ENCODE data around the gene CCDC106. TPM values are rescaled to one million over a fixed set of nuclear protein-coding genes. Genes with fewer than 3 reads are reported as not detected.

The CCDC106 gene
- total RNA-seq, 1 experiment from 2014 or later: 3.7 TPM

GRCh38 chr19:55635856-55636440, 12.1 kb upstream of the CCDC106 start:
- no peak for DNase-seq (ENCODE audit: low read depth)

GRCh38 chr19:55636723-55637122, 11.3 kb upstream of the CCDC106 start:
- no peak for DNase-seq (ENCODE audit: low read depth)

GRCh38 chr19:55637534-55637933, 10.5 kb upstream of the CCDC106 start:
- DNase-seq (ENCODE audit: low read depth): no peak

GRCh38 chr19:55638864-55639359, 9.1 kb upstream of the CCDC106 start:
- DNase-seq (ENCODE audit: low read depth): peak; percentile 53

GRCh38 chr19:55640043-55640576, 7.9 kb upstream of the CCDC106 start:
- peak; percentile 77 for DNase-seq (ENCODE audit: low read depth)

GRCh38 chr19:55640577-55641425, 7.2 kb upstream of the CCDC106 start, which contains the start of gene ZNF580:
ZNF580 (plus strand) TSS chr19:55641002; CDS start chr19:55642509, 1,507 bp downstream.
- peak; percentile 84 for DNase-seq (ENCODE audit: low read depth)

GRCh38 chr19:55641426-55642152, 6.4 kb upstream of the CCDC106 start:
- DNase-seq (ENCODE audit: low read depth): peak; percentile 34

GRCh38 chr19:55642153-55643002, 5.6 kb upstream of the CCDC106 start:
- DNase-seq (ENCODE audit: low read depth): no peak

- DNase-seq (ENCODE audit: low read depth): peak; percentile 78
Measured at GRCh38 chr19:55643003-55643886, 4.8 kb upstream of the CCDC106 start, which contains the start of gene ZNF581. ZNF581 (plus strand) TSS chr19:55643649; CDS start chr19:55644572, 923 bp downstream.

- DNase-seq (ENCODE audit: low read depth): no peak
Measured at GRCh38 chr19:55643887-55644176, 4.2 kb upstream of the CCDC106 start.

- no peak for DNase-seq (ENCODE audit: low read depth)
Measured at GRCh38 chr19:55644191-55644833, 3.7 kb upstream of the CCDC106 start.

- no peak for DNase-seq (ENCODE audit: low read depth)
Measured at GRCh38 chr19:55644842-55645511, 3.0 kb upstream of the CCDC106 start.

GRCh38 chr19:55645512-55645881, 2.5 kb upstream of the CCDC106 start:
- no peak for DNase-seq (ENCODE audit: low read depth)

GRCh38 chr19:55646889-55647731, 902 bp upstream of the CCDC106 start:
- DNase-seq (ENCODE audit: low read depth): no peak

- no peak for DNase-seq (ENCODE audit: low read depth)
Measured at GRCh38 chr19:55648585-55649267, 714 bp downstream of the CCDC106 start.

GRCh38 chr19:55649268-55650125, 1.5 kb downstream of the CCDC106 start:
- no peak for DNase-seq (ENCODE audit: low read depth)

- DNase-seq (ENCODE audit: low read depth): no peak
Measured at GRCh38 chr19:55650126-55650557, 2.1 kb downstream of the CCDC106 start.
